SU-DHL-6 (cell line): ENCODE measurements around the gene CCR5AS.

ENCODE experiments used
- H2AFZ ChIP-seq: fragments of 200-600 bp; sonication (generic); 2 replicates; pipeline ENCODE4 v1.6.1; 2014; ENCODE audit warnings: low read depth, mild to moderate bottlenecking, moderate library complexity, mixed read lengths, antibody characterized with exemption, low read length; ENCODE audit not compliant: severe bottlenecking
- H3F3A ChIP-seq: fragments of 200-600 bp; shearing (Covaris generic); 2 replicates; pipeline ENCODE4 v1.6.0; 2016; ENCODE audit warnings: antibody characterized with exemption, mild to moderate bottlenecking; ENCODE audit not compliant: insufficient read depth
- H3K27ac ChIP-seq: fragments of 200-600 bp; sonication (generic); 2 replicates; pipeline ENCODE4 v1.5.1; 2016; ENCODE audit warnings: low read depth, mild to moderate bottlenecking, low read length, moderate library complexity, mixed read lengths
- H3K27me3 ChIP-seq: fragments of 200-600 bp; sonication (generic), shearing (Covaris generic); 2 replicates; pipeline ENCODE4 v1.6.0; 2014; ENCODE audit warnings: mild to moderate bottlenecking, low read length
- H3K36me3 ChIP-seq: fragments of 200-600 bp; sonication (generic); 2 replicates; pipeline ENCODE4 v1.6.1; 2014; ENCODE audit warnings: mild to moderate bottlenecking, low read length, mixed read lengths
- H3K4me2 ChIP-seq: fragments of 300-600, 200-600 bp; shearing (Covaris generic), sonication (generic); 2 replicates; pipeline ENCODE4 v1.6.0; 2014; ENCODE audit warnings: low read length, low read depth, mild to moderate bottlenecking; ENCODE audit not compliant: poor library complexity, severe bottlenecking
- H3K4me3 ChIP-seq: fragments of 200-600 bp; sonication (generic); 2 replicates; pipeline ENCODE4 v1.5.1; 2014; ENCODE audit warnings: antibody characterized with exemption, low read length, mild to moderate bottlenecking, mixed read lengths; ENCODE audit not compliant: insufficient read depth, poor library complexity, severe bottlenecking
- H3K79me2 ChIP-seq: fragments of 200-600 bp; sonication (generic); 2 replicates; pipeline ENCODE4 v1.6.1; 2014; ENCODE audit warnings: mild to moderate bottlenecking, low read length, moderate library complexity; ENCODE audit not compliant: insufficient read depth
- H3K9ac ChIP-seq: fragments of 200-600 bp; sonication (generic); 2 replicates; pipeline ENCODE4 v1.7.0; 2014; ENCODE audit warnings: mild to moderate bottlenecking, low read length
- H3K9me2 ChIP-seq: fragments of 200-600 bp; sonication (generic); replicated peaks from 2 replicates; pipeline ENCODE4 v1.6.1; 2014; ENCODE audit warnings: low read length; ENCODE audit not compliant: insufficient read depth
- H3K9me3 ChIP-seq: fragments of 200-600 bp; sonication (generic); 2 replicates; pipeline ENCODE4 v1.6.1; 2014; ENCODE audit warnings: low read length, mixed read lengths; ENCODE audit not compliant: insufficient read depth
- H4K20me1 ChIP-seq: fragments of 200-600 bp; sonication (generic); 2 replicates; pipeline ENCODE4 v1.6.1; 2014; ENCODE audit warnings: low read depth, mild to moderate bottlenecking, antibody characterized with exemption, low read length, moderate library complexity, mixed read lengths
- EZH2phosphoT487 ChIP-seq: fragments of 200-600 bp; sonication (generic), shearing (Covaris generic); conservative IDR thresholded peaks from 2 replicates; pipeline ENCODE4 v1.6.1; 2018; ENCODE audit warnings: mild to moderate bottlenecking, antibody characterized with exemption, low read length, moderate library complexity, mixed read lengths
- TF ChIP-seq, protein P1 (sequence below): fragments of 200-600 bp; sonication (generic); IDR thresholded peaks from one replicate; pipeline ENCODE4 v1.5.1; 2017; ENCODE audit warnings: antibody characterized with exemption, mild to moderate bottlenecking, low read length, moderate library complexity; ENCODE audit not compliant: insufficient read depth, poor library complexity, severe bottlenecking

The CCR5AS gene

GRCh38 chr3:46386205-46386604 lies 20.7 kb downstream of the CCR5AS start:
- Histone ChIP-seq H3K9ac (no peak overlapping the region), H3K4me3 (no peak overlapping the region), H3K4me2 (no peak overlapping the region), H3K9me2 (no peaks in the 10 kb centered on the region), H3K9me3 (no peaks in the 10 kb centered on the region), H4K20me1 (no peaks in the 10 kb centered on the region), H3K27me3 (no peaks in the 10 kb centered on the region), H3K27ac (no peak overlapping the region), H2AFZ (no peak overlapping the region), H3K79me2 (no peaks in the 10 kb centered on the region), H3F3A (no peaks in the 10 kb centered on the region), H3K36me3 (no peaks in the 10 kb centered on the region)
- TF ChIP-seq, protein P1, sequence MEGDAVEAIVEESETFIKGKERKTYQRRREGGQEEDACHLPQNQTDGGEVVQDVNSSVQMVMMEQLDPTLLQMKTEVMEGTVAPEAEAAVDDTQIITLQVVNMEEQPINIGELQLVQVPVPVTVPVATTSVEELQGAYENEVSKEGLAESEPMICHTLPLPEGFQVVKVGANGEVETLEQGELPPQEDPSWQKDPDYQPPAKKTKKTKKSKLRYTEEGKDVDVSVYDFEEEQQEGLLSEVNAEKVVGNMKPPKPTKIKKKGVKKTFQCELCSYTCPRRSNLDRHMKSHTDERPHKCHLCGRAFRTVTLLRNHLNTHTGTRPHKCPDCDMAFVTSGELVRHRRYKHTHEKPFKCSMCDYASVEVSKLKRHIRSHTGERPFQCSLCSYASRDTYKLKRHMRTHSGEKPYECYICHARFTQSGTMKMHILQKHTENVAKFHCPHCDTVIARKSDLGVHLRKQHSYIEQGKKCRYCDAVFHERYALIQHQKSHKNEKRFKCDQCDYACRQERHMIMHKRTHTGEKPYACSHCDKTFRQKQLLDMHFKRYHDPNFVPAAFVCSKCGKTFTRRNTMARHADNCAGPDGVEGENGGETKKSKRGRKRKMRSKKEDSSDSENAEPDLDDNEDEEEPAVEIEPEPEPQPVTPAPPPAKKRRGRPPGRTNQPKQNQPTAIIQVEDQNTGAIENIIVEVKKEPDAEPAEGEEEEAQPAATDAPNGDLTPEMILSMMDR: no peak
- TF ChIP-seq EZH2phosphoT487: no peak

- no peak overlapping the region for H3K4me3 ChIP-seq
- no peak overlapping the region for H2AFZ ChIP-seq
Measured at GRCh38 chr3:46383951-46384330, 22.9 kb downstream of the CCR5AS start.

DNA sequence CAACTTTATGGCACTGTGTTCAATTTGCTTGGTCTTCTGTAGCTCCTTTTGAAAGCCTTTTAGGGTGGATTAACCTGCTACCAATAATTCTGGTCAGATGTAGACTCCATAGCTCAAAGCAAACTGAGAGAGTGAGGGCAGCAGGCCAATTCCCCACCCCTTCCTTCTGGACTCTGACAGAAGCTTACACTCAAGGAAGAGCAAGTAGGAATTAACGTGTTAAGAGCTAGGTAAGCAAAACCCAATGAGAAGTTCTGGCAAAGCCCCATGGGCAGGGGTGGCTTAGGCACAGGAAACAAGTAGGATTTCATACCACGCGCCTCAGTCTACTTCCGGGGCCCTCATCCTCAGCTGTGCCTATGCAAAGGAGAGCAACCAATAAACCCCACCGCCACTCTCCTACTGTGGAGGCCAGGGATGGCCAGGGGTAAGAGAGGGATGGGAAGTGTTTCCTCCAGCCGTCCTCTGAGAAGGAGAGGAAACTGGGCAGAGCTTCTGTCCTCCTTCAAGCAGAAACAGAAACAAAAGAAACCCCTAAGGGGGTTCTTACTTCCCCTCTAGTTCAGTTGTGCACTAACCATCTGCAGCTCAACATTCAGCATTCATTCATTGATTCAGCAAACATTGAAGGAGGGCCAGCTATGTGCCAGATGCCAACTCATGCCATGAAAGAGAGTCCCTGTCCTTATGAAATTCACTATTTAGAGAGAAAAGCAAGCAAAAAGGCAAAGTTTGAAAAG lies 23.5 kb downstream of the CCR5AS start:
- H3K79me2 ChIP-seq: no peaks in the 10 kb centered on the region
- 0 out of 2 replicates have a peak overlapping the region, but pooled peaks have one; percentile 24 for H3K27ac ChIP-seq
- H3K36me3 ChIP-seq: no peaks in the 10 kb centered on the region
- TF ChIP-seq, protein P1: no peak
- TF ChIP-seq EZH2phosphoT487: no peak
- no peaks in the 10 kb centered on the region for H3K9me2 ChIP-seq
- H3K9ac ChIP-seq: no peak overlapping the region
- H3K9me3 ChIP-seq: no peaks in the 10 kb centered on the region
- H3F3A ChIP-seq: no peaks in the 10 kb centered on the region
- no peaks in the 10 kb centered on the region for H3K27me3 ChIP-seq
- H4K20me1 ChIP-seq: no peaks in the 10 kb centered on the region
- peak overlapping the region; percentile 36 for H3K4me2 ChIP-seq
- H3K4me3 ChIP-seq: no peak overlapping the region
- no peak overlapping the region for H2AFZ ChIP-seq

More at GRCh38 chr3:46383951-46384330, 22.9 kb downstream of the CCR5AS start:
- Histone ChIP-seq H3F3A (no peaks in the 10 kb centered on the region), H3K9me2 (no peaks in the 10 kb centered on the region), H3K9ac (no peak overlapping the region), H3K4me2 (peak overlapping the region; percentile 36), H3K27me3 (no peaks in the 10 kb centered on the region), H3K27ac (0 out of 2 replicates have a peak overlapping the region, but pooled peaks have one; percentile 24), H4K20me1 (no peaks in the 10 kb centered on the region), H3K9me3 (no peaks in the 10 kb centered on the region), H3K36me3 (no peaks in the 10 kb centered on the region), H3K79me2 (no peaks in the 10 kb centered on the region)
- TF ChIP-seq, protein P1: no peak
- TF ChIP-seq EZH2phosphoT487: no peak
